ENCODE data around the gene TEX22.

The TEX22 gene

DNA sequence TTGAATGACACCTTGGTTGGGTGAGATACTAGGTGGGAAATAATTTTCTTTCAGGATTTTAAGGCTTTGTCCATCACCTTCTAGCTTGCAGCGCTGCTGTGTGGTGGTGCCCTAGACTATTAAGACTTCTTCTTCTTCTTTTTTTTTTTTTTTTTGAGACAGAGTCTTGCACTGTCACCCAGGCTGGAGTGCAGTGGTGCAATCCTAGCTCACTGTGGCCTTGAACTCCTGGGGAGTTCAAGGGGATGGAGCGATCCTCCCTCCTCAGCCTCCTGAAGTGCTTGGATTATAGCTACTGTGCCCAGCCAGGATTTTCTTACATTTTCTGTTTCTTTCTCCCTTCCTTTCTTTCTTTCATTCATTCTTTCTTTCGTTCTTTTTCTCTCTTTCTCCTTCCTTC is 11.0 kb downstream of the TEX22 start:
- no peak for DNase-seq

DNA sequence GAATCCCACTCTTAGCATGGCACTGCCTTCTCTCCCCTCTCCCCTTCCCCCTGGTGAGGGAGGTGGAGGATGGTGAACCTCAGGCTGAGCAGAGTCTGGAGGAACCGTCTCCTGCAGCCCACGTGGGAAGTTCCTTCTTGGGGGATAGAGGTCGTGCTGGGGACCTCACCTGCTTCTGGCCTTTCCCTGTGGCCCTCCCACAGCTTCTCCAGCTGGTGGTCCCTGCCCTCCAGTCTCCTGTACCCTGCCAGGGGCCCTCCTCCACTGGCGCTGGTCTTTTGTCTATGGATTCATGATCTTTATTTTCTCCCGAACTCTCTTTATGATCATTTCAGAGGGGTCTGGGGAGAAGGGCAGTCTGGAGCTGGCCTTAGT is 12.3 kb downstream of the TEX22 start:
- no peak for DNase-seq

DNA sequence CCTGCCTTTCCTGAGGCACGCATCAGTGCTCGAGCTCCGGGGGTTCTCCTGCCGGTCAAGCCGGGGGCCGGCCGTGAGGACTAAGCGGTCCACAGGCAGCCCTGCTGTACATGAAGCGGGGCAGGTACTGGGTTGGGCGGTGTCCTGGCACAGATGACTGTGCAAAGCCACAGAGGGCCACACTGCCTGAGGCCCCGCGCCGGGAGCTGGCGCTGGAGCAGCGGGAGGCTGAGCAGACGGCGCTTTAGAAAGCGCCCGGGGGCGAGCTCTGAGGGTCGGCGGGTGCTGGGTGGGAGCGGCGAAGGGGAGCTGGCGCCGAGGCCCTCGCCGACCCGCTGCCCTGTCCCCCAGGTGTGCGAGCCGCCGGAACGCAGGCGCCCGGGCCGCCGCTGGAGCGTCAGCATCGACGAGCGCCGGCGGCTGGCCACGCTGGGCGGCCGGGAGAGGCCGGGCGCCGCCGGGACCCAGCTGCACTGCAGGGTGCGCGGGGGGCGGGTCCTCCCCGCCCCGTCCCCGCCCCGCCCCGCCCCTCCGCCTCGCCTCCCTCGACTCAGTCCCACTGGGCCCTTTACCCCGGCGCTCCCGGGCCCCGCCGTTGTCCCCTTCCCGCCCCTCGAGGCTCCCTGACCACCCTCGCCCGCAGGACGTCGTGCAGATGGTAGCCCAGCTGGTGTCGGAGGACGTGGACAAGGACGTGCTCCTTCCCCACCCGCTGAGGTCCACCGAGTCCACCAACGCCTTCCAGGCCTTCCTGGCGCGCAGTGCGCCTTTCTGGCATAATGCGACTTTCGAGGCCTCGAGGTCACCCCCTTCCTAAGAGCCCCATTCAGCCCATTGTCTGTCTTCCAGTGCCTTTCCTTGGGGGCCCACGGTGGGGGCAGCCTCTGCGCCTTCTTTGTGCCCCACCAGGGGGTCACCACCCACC is 12.9 kb downstream of the TEX22 start:
- DNase-seq = peak; percentile 41

DNA sequence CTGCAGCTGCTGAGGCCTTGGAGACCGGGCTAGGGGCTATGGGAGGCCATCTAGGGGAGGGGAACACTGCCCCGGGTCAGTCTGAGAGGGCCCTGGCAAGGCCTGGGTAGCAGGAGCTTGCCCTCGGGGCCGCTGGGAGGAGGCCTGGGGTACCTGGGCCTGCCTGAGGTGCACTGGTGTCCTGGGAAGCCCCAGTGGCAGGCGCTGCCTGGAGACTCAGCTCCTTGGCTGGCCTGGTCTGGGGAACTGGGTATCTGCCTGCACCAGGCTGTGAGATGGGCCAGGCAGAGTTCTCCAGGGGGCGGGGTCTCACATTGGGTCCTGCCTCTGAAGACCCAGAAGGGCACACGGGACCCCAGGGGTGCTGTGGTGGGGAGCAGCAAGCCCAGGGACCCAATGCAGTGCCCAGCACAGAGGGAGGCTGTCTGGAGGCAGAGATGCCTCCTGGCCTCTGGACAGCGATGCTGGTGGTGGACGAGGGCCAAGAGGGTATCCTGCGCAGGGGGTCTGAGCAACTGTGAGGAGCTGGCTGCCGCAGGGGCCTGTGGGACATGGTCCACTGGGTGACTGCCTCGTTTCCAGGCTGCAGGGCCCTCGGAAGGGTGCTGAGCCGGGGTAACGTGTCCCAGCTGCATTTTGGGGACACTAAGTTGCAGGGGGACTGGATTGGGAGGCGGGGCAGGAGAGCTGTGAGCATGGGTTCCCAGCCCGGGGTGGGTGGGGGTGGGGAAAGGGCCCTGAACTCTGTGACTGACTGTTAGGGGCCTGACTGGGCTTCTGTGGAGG is 13.8 kb downstream of the TEX22 start:
- no peak for DNase-seq

DNA sequence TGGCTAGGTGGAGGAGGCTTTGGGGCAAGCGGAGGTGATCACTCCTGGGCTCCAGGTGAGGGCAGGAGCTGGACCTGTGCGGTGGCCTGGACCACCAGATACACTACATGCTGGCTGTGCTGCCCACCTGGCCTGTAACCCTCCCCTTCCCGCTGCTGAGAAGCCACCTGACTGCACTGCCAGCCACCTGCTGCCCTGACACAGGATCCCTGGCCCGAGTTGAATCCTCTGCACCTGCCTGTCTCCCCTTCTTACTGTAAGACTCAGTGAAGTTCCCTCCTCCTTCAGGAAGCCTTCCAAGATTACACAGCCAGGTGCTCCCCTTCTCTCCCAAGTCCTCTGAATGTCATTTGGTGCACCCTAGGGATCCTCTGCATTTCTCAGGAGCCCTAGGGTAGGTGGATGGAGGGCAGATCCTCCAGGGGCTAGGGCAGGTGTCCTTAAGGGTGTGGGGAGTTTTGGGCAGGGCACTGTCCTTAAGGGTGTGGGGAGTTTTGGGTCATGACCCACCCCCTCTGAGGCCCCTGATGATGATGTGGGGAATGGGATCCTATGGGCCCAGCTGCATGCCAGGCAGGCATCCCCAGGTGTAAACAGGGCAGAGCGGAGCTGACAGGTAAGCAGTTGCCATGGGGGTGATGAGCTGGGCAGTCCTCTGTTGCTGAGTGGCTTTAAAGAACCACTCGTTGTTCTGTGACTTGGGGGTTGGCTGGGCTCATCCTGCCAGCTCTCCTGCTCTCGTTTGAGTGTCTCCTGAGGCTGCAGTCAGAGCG is 14.6 kb downstream of the TEX22 start:
- no peak for DNase-seq

DNA sequence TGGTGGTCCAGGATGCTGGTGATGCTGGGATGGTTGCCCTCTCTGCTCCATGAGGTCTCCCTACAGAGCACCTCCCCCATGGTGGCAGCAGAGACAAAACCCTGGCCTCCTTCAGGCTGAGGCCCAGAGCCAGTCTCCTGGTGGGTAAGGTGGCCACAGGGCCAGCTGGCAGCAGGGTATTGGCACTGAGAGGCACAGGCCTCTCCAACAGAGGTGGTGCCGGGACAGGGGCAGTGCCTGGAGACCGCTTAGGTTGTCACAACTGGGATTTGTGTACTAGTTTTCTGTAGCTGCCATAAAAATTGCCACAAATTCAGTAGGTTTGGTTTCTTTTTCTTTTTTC is 15.2 kb downstream of the TEX22 start:
- DNase-seq = no peak

DNA sequence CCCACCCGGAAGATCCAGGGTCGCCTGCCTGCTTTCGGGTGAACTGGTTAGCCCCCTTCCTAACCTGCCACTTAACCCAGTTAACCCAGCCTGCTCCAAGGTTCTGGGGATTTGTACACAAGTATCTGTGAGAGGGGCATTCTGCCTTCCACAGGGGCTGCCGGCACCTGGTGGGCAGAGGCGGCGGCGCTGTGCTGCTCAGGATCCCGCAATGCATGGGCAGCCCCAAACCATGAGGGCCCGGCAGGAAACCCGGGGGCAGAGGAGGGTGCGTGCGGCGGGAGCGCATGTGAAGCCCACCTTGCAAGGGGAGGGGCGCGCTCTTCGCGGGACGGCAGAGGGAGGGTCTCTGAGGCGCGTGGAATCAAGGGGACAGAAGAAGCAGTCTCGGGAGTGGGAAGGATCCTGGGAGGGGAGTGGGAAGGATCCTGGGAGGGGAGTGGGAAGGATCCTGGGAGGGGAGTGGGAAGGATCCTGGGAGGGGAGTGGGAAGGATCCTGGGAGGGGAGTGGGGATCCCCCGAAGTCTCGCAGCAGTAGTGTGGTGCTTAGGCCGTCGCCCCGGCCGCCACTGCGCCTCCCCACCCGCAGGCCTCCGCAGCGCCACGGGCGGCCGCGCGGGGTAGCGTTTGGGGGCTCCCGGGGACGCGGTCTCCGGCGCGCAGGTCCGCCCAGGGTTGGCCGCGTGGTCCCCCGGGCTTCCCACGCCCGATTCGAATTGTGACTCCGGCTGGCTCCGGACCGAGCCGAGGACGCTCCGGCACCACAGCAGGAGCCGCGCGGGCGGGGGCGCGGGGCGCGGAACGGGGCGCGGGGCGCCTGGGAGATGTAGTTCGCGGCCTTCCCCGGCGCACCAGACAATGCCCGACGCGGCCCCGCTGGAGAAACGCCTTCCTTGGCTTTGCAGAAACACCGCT is 16.4 kb downstream of the TEX22 start:
- peak; percentile 65 for DNase-seq

DNA sequence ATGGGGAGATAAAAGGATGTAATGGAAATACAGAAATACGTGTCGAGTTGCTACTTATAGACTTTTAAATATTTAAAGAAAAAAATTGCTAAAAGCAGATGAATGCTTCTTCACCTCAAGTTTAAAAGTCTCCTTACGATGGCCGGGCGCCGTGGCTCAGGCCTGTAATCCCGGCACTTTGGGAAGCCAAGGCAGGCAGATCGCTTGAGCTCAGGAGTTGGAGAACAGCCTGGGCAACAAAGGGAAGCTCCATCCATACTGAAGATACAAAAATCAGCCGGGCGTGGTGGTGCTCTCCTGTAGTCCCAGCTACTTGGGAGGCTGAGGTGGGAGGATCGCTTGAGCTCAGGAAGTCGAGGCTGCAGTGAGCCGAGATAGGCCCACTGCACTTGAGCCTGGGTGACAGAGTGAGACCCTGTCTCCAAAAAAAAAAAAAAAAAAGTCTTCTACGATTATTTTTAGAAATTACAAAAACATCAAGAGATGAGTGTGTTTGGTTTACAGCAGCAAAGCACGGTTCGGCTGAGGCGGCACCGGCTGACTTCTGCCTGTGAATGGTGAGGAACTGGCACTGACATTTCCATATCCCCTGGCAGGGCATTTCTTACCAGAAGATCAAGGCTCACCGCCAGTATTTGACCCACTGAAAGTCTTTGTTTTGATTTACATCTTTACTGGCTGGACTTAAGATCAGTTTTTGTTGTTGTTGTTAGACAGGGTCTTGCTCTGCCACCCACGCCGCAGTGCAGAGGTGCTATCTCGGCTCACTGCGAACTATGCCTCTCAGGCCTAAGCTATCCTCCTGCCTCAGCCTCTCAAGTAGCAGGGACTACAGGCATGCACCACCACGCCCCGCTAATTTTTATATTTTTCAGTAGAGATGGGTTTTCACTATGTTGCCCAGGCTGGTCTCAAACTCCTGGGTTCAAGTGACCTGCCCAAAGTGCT is 17.4 kb downstream of the TEX22 start:
- no peak for DNase-seq

DNA sequence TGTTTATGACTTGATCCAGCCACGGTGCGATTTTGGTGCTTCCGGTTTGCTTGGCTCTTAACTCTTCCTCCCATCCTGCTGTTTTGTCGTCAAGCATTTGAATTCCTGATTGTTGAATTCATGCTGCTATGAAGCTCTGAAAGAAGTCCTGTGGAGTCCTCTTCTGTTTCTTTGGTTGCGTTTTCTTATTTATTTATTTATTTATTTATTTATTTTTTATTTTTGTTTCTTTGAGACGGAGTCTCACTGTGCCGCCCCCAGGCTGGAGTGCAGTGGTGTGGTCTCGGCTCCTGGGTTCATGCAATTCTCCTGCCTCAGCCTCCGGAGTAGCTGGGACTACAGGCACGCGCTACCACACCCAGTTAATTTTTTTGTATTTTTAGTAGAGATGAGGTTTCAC is 18.3 kb downstream of the TEX22 start:
- no peak for DNase-seq

DNA sequence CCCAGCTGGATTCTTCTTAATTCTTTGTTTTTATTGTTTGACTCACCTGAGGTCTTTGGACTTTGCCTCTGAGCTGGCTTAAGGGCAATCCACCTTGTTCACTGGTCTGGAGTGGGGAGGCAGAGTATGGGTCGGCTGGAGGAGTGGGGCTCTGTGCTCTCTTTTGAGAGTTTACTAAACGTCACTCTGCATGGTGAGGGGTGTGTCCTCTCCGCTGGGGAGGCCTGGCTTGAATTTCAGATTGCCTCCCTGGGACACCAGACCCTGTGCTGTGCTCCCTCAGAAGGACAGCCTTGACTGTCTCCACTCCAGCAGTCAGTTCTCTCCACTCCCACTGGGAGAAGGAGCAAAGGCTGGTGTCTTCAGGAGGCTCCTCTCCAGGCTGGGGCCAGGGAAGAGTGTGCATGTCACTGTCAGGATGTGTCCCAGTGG is 19.4 kb downstream of the TEX22 start:
- no peak for DNase-seq

DNA sequence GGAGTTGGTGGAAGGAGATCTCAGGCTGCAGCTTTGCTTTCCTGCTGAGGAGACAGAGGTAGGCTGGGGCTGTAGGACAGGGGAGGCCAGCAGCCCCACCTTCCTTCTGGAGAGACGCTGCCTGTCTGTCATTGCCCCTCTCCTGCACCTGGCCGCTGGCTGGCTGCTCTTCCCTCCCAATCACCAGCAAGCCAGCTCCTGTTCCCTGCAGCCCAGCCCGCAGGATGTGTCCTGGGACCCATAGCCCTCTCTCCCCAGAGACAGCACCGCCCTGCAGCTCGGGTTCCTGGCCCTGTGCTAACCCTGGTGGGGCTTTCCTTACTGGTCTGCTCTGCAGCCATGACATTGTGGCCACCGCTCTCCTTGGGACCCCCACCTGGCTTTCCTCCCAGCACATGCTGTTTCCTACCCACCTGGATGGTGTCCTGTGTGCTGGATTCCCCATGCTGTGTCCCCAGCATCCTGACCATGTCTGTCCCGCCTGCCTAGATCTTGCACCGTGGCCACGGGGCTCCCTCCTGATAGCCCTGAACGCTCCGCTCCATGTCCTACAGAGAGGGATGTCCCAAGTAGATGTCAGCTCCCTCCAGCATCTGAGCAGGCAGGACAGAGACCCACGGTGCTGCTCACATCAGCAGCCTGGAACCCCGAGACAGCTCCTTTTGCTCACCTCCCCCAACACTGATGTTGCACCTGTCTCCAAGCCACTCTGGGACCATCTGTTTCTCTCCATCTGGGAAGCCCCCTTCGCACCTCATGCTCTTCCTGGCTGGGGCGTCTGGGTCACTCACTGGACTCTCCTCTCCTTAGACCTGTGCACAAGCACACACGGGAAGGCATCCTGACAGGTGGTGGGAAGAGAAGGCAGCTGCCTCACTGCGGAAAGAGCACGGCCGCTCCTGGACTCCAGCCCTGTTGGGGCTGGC is 20.2 kb downstream of the TEX22 start:
- peak; percentile 19 for DNase-seq

DNA sequence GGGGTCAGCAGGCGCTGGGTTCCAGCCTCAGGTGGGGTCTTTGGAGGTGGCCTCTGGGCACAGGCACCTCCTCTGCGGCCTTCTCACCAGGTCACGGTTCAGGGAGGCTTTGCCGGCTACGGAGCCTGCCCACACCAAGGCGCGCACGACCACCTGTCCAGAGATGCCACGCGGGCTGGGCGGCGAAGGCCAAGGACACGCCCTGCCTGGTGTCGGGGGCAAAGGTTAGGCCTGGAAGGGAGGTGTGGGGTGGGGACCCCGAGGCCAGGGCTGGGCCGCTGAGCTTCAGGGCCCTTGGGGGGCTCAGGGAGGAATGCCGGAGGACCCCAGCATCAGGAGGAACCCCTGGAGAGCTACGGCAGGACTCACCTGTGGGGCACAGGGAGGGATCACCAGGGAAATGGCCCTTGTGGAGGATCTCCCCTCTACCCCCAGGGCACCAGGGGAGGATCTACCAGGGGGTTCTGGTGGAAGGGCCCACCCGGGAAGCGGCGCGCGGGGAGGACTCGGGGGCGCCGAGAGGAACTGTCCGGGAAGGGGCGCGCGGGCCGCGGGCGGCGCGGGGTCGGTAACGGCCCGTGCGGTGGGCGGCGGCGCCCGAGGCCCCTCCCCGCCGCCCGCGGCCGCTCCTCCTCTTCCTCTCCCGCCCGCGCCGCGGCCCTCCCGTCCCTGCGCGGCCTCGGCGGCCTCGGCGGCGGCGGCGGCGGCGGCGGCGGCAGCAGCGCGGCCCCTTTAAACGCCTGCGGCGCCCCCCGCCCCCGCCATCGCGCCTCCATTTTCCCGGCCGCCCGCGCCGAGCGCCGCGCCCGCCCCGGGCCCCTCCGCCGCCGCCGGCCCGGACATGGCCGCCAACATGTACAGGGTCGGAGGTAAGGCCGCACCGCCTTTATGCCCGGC is 21.1 kb downstream of the TEX22 start, which contains the start of gene MTA1:
Gene MTA1 (plus strand): TSS at position 633 of the 897 bp plus-strand sequence. CDS start 209 bp downstream, at position 842.
- no peak for DNase-seq

DNA sequence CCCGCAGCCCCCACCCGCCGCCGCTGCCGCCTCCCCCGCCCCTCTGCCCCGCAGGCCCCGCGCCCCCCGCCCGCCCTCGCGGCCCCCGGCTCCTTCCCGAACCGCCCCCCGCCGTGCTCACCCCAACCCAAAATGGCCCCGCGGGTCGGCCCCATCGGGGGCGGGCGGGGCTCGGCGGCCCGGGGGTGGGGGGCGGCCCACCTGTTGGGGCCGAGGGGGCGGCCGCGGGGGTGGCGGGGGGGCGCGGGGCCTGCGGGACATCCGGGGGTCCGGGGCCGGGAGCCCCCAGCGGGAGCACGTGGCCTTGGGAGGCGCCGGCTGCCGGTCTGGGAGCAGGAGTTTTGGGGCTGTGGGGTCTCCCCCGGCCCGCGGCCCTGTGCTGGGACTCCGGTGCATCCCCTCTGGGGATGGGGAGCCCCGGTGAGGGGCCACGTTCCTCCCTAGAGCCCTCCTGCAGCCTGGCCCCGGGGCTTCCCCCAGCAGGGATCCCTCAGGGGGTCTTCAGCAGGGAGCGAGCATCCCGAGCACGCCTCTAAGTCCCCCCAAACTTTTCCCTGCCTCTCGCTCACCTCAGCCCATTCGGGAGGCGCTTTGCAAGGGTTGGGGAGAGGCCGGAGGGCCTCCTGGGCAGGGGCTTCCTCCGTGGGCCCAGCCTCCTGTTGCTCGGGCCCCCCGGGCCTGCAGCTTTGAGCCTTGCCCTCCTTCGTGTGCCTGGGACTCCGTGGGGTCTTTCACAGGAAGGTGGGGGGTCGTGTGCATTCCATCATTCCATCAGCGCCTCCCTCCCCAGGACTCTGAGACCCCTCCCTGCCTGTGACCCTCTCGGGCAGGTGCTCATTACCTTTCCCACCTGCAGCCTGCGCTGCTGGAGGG is 22.0 kb downstream of the TEX22 start:
- no peak for DNase-seq

DNA sequence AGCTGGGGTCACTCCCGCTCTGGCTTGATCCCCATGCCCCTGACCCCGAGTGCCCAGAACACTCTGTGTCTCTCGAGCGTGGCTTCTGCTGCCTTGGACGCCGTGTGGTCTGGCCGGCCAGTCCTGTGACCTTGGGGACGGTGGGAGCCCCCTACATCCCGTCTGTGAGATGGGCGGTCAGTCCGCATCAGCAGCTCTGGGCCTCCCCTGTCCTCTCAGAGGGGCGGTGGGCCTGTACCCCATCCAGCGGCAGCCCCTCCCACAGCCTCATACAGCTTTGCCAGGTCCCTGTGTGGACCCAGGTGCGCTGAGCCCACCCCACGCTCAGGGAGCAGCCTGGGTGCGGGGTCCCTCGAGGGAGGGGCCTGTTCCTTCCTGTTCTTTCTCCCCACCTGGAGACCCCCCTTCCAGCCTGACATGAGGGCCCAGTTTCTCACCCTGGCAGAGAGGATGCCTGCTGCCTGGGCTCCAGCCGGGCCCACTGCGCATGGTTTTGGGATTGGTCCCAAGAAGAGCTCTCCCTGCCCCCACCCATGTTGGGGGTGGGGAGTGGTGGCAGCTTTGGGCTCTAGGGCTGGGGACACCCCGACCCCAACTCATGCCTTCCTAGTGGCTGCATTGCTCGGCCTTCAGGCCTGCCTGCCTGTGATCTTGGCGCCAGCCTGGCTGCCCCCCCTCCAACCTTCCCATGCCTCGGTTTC is 22.8 kb downstream of the TEX22 start:
- DNase-seq = no peak

DNA sequence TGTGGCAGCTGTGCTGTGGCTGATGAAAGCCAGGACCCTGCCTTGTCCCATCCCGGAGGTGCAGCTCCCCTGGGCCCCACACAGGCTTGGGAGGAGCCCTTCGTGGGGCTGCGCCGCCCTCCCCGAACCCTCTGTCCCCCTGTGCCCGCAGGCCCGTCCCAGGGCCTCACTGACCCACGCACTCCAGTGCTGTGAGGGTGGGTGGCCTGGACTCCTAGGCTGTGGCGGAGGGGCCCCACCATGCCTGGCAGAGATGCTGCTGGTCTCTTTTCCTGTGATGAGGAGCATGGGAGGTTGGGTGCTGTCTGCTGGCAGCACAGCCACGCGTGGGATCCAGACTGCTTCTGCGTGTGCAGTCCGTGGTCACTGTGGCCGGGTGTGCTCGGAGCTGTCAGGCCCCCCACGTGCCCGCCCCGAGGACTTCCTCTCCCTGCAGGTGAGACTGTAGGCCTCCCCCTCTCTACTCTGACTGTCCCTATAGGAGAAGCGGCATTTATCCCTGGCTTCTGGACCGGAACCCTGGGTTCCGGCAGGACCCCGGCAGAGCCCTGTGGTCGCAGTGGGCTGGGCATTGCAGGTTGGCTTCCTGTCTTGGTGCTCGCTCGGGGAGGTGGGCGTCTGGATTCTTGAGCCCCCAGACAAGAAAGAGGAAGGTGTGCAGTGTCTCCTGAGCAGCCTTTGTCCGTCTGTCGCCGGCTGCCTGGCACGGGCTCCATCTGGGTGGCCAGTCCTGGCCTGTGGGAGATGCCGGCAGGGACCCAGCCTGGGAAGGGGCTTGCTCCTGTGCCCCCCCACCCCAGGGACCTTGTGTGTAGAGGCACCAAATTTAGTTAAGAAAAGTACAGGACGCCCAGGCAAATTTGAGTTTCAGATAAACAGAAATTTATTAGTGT is 23.6 kb downstream of the TEX22 start:
- no peak for DNase-seq
